GM12878 (cell line): ENCODE data around the gene MBIP. TPM values are rescaled to one million over a fixed set of nuclear protein-coding genes. Genes with fewer than 3 reads are reported as not detected.

ENCODE experiments used
- ATAC-seq: fragments of 200-7000 bp; cut with Tn5 transposase; 3 replicates; pipeline ENCODE4 v1.9.1; 2020; ENCODE audit warnings: mild to moderate bottlenecking, moderate library complexity
- BruUV-seq: library from RNA; stranded (reverse); fragments of 400-500 nt; replicated peaks from 2 replicates; lab custom pipeline; 2021; lab: Mats Ljungman, UMichigan
- CTCF ChIA-PET: fragments of 300-600 bp; sonication (Branson Sonifier 250); formaldehyde crosslinking; extraction: SDS; loops from one replicate; lab custom pipeline; 2021; ENCODE audit warnings: inconsistent platforms; lab: Yijun Ruan, JAX
- POLR2A ChIA-PET: fragments of 350-600 bp; formaldehyde crosslinking; extraction: SDS; loops from one replicate; lab custom pipeline; 2021; ENCODE audit warnings: inconsistent platforms; lab: Charles Lee
- RAD21 ChIA-PET: fragments of 300-600 bp; sonication (Branson Sonifier 250); formaldehyde crosslinking; loops from one replicate; lab custom pipeline; 2023; ENCODE audit warnings: antibody characterized with exemption; ENCODE audit not compliant: unreplicated experiment; lab: Charles Lee
- SMC1A ChIA-PET: fragments of 300-600 bp; sonication (Branson Sonifier 250); formaldehyde crosslinking; loops from one replicate; lab custom pipeline; 2023; ENCODE audit not compliant: unreplicated experiment, uncharacterized antibody; lab: Charles Lee
- DNase-seq: peaks from one replicate; pipeline ENCODE4 v3.0.0-alpha.2; 2011; ENCODE audit warnings: low read depth, low spot score
- FAIRE-seq: peaks from 3 replicates; lab custom pipeline; 2011; peaks lifted over from hg19 to GRCh38; lab: Jason Lieb, UNC
- H2AFZ ChIP-seq: 2 replicates; pipeline ENCODE4 v1.6.0; 2011; ENCODE audit warnings: low read depth, low read length, control low read depth; ENCODE audit not compliant: control insufficient read depth
- H3K27ac ChIP-seq: 2 replicates; pipeline ENCODE4 v1.5.1; 2011; ENCODE audit warnings: control low read depth; ENCODE audit not compliant: control insufficient read depth, insufficient read depth
- H3K27me3 ChIP-seq, 2 experiments: replicated peaks in 1 of 2; 2 replicates each; pipeline versions ENCODE4 v1.6.0 to v1.6.1; 2011; ENCODE audit warnings: low read length in 1 of 2; ENCODE audit not compliant: control insufficient read depth in 2 of 2, insufficient read depth in 2 of 2
- H3K36me3 ChIP-seq, 2 experiments: 2 replicates each; pipeline ENCODE4 v1.5.1; 2011; ENCODE audit warnings: low read length in 1 of 2; ENCODE audit not compliant: control insufficient read depth in 2 of 2, insufficient read depth in 2 of 2
- H3K4me1 ChIP-seq: 2 replicates; pipeline ENCODE4 v1.6.1; 2011; ENCODE audit warnings: mild to moderate bottlenecking, low read length, moderate library complexity, mixed read lengths; ENCODE audit not compliant: control insufficient read depth, insufficient read depth
- H3K4me2 ChIP-seq: 2 replicates; pipeline ENCODE4 v1.6.0; 2011; ENCODE audit warnings: control low read depth; ENCODE audit not compliant: control insufficient read depth, insufficient read depth
- H3K4me3 ChIP-seq: fragments of 200-600 bp; sonication (generic); 2 replicates; pipeline ENCODE4 v1.5.1; 2016
- H3K79me2 ChIP-seq: 2 replicates; pipeline ENCODE4 v1.6.0; 2011; ENCODE audit warnings: low read length; ENCODE audit not compliant: control insufficient read depth, insufficient read depth
- H3K9ac ChIP-seq: 2 replicates; pipeline ENCODE4 v1.8.0; 2011; ENCODE audit warnings: low read length, control low read depth, mixed read lengths; ENCODE audit not compliant: control insufficient read depth, insufficient read depth
- H3K9me3 ChIP-seq: replicated peaks from 3 replicates; pipeline ENCODE4 v1.5.1; 2011; ENCODE audit warnings: mild to moderate bottlenecking, low read length; ENCODE audit not compliant: control insufficient read depth, insufficient read depth
- H4K20me1 ChIP-seq: 2 replicates; pipeline ENCODE4 v1.6.0; 2011; ENCODE audit not compliant: control insufficient read depth, insufficient read depth
- CBX5 ChIP-seq: sonication (generic); IDR thresholded peaks from 2 replicates; pipeline ENCODE4 v1.6.1; 2016; ENCODE audit warnings: low read depth, moderate library complexity, mild to moderate bottlenecking, inconsistent platforms
- CHD2 ChIP-seq: IDR thresholded peaks from 2 replicates; pipeline ENCODE4 v1.6.1; 2011; ENCODE audit warnings: low read depth, low read length, improper control_type of control experiment, borderline replicate concordance
- NRF1 ChIP-seq: conservative IDR thresholded peaks from 2 replicates; pipeline ENCODE4 v1.6.1; 2011; ENCODE audit warnings: mild to moderate bottlenecking, low read depth, low read length, improper control_type of control experiment
- RUNX3 ChIP-seq: IDR thresholded peaks from 2 replicates; pipeline ENCODE4 v1.6.1; 2012; ENCODE audit warnings: low read length, inconsistent platforms
- TCF3 ChIP-seq: IDR thresholded peaks from 2 replicates; pipeline ENCODE4 v1.6.1; 2012; ENCODE audit warnings: low read depth, mild to moderate bottlenecking, low read length, borderline replicate concordance; ENCODE audit not compliant: insufficient read depth
- ZSCAN29 ChIP-seq: fragments of 450-650 bp; IDR thresholded peaks from 2 replicates; pipeline ENCODE4 v1.6.1; 2017; ENCODE audit warnings: mild to moderate bottlenecking, moderate library complexity
- WGBS: methylation state at CpG from one replicate; pipeline ENCODE4 v1.1.6; 2016; ENCODE audit warnings: low lambda C conversion rate; ENCODE audit not compliant: insufficient replicate concordance, insufficient coverage; ENCODE audit errors: missing lambda C conversion rate; 5-methylcytosine and 5-hydroxymethylcytosine counted together
- in situ Hi-C: fragments of 300-500 bp; cut with MboI; formaldehyde crosslinking; loops from 9 replicates; pipeline ENCODE4 v1.14.3; 2018; ENCODE audit warnings: mixed read lengths
- intact Hi-C: fragments of 100-400 bp; cut with micrococcal nuclease; formaldehyde crosslinking; loops from one replicate; pipeline ENCODE4 v1.14.2; 2022; ENCODE audit not compliant: unreplicated experiment
- polyA plus RNA-seq, 11 experiments: library from polyadenylated mRNA; depleted of rRNA in 4 of 11; unstranded in 6 of 11; stranded (reverse) in 5 of 11; fragments of >200 nt; fragmentation: Nextera tagmentation in 4 of 11; fragmentation: Illumina TruSeq in 1 of 11; extraction: Ambion mirVana in 4 of 11; extraction: Trizol in 1 of 11; gene quantifications; 1 replicate in 1 of 11; 2 replicates in 10 of 11; pipeline versions ENCODE4 v1.2.1 to v1.2.3, GENCODE V29; 2011 to 2016; ENCODE audit warnings: inconsistent platforms in 2 of 11, missing spikeins in 2 of 11, low read depth in 1 of 11
- total RNA-seq, 4 experiments: library from RNA; depleted of rRNA in 3 of 4; stranded (reverse); fragments of >200 nt in 3 of 4; fragmentation: Illumina TruSeq in 1 of 4; extraction: Trizol in 1 of 4; gene quantifications; 2 replicates each; pipeline versions ENCODE4 v1.2.1 to v1.2.3, GENCODE V29; 2013 to 2021
- TF ChIP-seq, protein P1 (sequence below): fragments of 450-650 bp; IDR thresholded peaks from 2 replicates; pipeline ENCODE4 v1.6.1; 2014; ENCODE audit warnings: mild to moderate bottlenecking
- TF ChIP-seq, protein P2 (sequence below): IDR thresholded peaks from 2 replicates; pipeline ENCODE4 v1.6.1; 2012; ENCODE audit warnings: low read depth, low read length, improper control_type of control experiment
- TF ChIP-seq, protein P3 (sequence below): IDR thresholded peaks from 2 replicates; pipeline ENCODE4 v1.6.1; 2011; ENCODE audit warnings: low read depth, low read length, improper control_type of control experiment, borderline replicate concordance

Gene MBIP
- total and polyA plus RNA-seq, 10 of the 15 experiments (the other 5 are each of a cell fraction or from before 2014, with no cell fraction given): 9.0 to 43.5 (median 32.1) TPM

DNA sequence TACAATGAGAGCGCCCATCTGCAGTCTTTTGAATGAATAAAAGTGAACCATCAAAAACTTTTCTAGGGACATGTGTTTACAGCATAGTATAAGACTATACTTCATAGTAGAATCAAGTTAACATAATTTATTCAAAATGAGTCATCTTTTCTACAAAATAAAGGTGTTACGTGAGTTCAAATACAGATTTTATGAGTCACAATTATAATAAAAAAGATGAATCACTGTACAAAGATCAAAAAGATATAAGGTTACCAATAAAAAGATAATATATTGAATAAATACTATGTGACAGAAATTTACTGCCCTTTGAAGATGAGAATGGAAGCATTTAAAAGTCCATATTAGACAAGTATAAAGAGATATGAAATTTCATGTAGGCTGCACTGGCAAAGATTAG lies 2.8 kb downstream of the MBIP start (continued):
- TF ChIP-seq, protein P1, sequence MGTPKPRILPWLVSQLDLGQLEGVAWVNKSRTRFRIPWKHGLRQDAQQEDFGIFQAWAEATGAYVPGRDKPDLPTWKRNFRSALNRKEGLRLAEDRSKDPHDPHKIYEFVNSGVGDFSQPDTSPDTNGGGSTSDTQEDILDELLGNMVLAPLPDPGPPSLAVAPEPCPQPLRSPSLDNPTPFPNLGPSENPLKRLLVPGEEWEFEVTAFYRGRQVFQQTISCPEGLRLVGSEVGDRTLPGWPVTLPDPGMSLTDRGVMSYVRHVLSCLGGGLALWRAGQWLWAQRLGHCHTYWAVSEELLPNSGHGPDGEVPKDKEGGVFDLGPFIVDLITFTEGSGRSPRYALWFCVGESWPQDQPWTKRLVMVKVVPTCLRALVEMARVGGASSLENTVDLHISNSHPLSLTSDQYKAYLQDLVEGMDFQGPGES: no peak
- TF ChIP-seq CBX5 (no peak), CHD2 (no peak)
- TF ChIP-seq, all 136 proteins: peak for 0

DNA sequence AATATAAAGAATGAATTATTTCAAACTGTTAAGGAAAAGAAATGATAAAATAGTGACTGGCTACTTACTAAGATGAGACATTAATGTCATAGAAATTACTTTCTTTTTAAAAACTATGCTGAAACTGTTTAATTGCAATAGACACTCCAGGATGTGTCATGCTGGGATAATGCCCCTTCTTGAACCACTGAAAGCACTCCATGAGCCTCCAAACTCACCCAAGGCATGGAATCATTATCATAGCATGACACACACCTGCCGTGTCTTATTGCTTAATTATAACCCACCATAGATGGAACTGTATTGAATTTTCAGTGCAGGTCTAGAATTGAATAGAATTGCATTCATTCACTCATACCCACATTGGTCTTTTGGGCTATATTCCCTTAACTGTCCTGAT lies 4.3 kb downstream of the MBIP start:
- TF ChIP-seq RUNX3: no peak
- TF ChIP-seq, protein P2, sequence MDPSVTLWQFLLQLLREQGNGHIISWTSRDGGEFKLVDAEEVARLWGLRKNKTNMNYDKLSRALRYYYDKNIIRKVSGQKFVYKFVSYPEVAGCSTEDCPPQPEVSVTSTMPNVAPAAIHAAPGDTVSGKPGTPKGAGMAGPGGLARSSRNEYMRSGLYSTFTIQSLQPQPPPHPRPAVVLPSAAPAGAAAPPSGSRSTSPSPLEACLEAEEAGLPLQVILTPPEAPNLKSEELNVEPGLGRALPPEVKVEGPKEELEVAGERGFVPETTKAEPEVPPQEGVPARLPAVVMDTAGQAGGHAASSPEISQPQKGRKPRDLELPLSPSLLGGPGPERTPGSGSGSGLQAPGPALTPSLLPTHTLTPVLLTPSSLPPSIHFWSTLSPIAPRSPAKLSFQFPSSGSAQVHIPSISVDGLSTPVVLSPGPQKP: no peak
- TF ChIP-seq, protein P3, sequence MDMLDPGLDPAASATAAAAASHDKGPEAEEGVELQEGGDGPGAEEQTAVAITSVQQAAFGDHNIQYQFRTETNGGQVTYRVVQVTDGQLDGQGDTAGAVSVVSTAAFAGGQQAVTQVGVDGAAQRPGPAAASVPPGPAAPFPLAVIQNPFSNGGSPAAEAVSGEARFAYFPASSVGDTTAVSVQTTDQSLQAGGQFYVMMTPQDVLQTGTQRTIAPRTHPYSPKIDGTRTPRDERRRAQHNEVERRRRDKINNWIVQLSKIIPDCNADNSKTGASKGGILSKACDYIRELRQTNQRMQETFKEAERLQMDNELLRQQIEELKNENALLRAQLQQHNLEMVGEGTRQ: no peak
- no peak for TF ChIP-seq TCF3
- TF ChIP-seq NRF1: no peak
- TF ChIP-seq ZSCAN29: no peak
- no peaks in the 10 kb centered on the region for H4K20me1 ChIP-seq
- POLR2A ChIA-PET: no interaction called here
- FAIRE-seq: no peak
- no peak for ATAC-seq
- H3K79me2 ChIP-seq: peaks cover 53% of the 10 kb centered on the region
- peak overlapping the region; percentile 64 for H3K4me2 ChIP-seq
- no peak for DNase-seq
- H3K9me3 ChIP-seq: no peaks in the 10 kb centered on the region
- H3K36me3 ChIP-seq: peaks cover 0 to 5% of the 10 kb centered on the region in 2 experiments; a peak in 2 of 4 replicates
- SMC1A ChIA-PET: interaction anchor here (0.7 kb wide), 1 partner anchor 12 kb away, joined by 3 read pairs; no protein-coding TSS in a partner anchor
- H3K27me3 ChIP-seq: no peaks in the 10 kb centered on the region
- no peak overlapping the region for H3K27ac ChIP-seq
- H3K4me1 ChIP-seq: peaks cover 4% of the 10 kb centered on the region; the same call in 1 of the 2 replicates
- CTCF ChIA-PET: interaction anchor here (1.0 to 1.4 kb wide), 2 partner anchors 58 to 247 kb away, joined by 3 read pairs; no protein-coding TSS in a partner anchor
- in situ Hi-C loops: no loop called here
- BruUV-seq: no TSS peak
- no peak overlapping the region for H3K9ac ChIP-seq
- H3K4me3 ChIP-seq: no peak overlapping the region
- intact Hi-C loops: no loop called here
- no peak overlapping the region for H2AFZ ChIP-seq
- WGBS: 88% methylated on average over 1 of the region's 1 CpG
- RAD21 ChIA-PET: no interaction called here
